HG03439 (cell line): ENCODE results near the gene FAM72D.
"Not testable (repeated sequence)": the region's sequence is repeated elsewhere in the genome, so short reads cannot be mapped to it uniquely, and the experiment has no call there.

Experiments used
- ATAC-seq: cut with Tn5 transposase; IDR thresholded peaks from one replicate; pipeline ENCODE4 v1.9.1; 2021; ENCODE audit warnings: mild to moderate bottlenecking, moderate library complexity; ENCODE audit not compliant: unreplicated experiment

Gene FAM72D

DNA sequence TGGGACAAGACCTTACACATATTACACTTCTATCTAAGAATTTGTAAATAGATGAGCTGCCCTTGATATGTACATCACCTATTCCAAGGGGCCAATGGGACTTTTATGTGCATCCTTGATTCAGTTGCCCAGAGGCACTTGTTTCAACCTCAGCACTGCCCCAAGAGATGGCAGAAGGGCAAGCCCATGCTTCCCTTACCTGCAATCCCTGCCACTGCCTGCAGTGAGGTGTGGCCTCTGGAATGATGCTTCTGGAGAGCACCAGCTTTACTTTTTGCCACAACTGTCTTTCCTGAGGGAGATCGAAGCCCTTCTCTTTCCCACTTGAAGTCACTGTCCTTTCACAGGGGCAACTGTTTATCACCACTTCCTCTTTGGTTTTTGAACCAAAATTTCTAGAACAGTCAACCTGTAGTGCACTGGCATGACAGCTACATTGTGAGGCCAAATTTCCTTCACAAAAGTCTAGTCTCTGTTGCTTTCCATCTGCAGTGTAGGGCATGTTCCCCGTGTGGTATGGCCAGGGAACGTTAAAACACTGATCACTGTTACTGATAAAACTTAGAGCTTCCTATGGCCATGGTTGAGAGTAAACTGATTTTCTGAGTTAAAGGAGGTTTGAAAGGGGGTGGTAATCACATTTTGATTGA lies 48.6 kb downstream of the FAM72D start:
- ATAC-seq = not testable (repeated sequence)

DNA sequence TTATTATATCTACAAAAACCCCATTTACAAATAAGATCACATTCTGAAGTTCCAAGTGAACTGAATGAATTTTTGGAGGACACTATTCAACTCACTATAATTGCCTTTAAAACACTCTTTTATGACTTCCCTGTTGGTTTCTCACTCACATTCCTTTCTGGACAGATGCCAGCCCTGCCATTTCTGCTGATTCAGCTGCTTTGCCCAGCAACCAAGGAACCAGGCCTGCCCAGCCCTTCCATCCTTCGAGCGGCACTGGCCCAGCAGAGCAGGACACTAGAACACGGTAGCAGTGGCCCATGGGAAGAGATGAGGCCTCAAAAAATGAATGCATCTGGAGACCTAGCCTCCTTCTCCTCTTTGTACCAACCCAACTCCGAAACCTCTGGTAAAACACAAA lies 50.5 kb downstream of the FAM72D start:
- ATAC-seq = not testable (repeated sequence)

DNA sequence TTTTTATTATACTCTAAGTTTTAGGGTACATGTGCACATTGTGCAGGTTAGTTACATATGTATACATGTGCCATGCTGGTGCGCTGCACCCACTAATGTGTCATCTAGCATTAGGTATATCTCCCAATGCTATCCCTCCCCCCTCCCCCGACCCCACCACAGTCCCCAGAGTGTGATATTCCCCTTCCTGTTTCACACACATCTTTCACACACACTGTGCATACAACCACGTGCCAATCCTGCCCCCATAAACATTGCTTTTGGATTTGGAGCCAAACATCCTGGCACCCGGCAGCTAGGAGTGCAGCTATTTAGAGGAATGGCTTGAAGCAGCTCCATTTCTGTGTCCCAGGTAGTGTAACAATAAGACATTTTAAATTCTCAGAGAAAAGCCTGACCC lies 51.4 kb downstream of the FAM72D start:
- ATAC-seq = not testable (repeated sequence)

- ATAC-seq = not testable (repeated sequence)
These were observed 59.6 kb downstream of the FAM72D start for GRCh38 chr1:145155421-145155820.

- not testable (repeated sequence) for ATAC-seq
These were observed 60.1 kb downstream of the FAM72D start for GRCh38 chr1:145155873-145156272.

DNA sequence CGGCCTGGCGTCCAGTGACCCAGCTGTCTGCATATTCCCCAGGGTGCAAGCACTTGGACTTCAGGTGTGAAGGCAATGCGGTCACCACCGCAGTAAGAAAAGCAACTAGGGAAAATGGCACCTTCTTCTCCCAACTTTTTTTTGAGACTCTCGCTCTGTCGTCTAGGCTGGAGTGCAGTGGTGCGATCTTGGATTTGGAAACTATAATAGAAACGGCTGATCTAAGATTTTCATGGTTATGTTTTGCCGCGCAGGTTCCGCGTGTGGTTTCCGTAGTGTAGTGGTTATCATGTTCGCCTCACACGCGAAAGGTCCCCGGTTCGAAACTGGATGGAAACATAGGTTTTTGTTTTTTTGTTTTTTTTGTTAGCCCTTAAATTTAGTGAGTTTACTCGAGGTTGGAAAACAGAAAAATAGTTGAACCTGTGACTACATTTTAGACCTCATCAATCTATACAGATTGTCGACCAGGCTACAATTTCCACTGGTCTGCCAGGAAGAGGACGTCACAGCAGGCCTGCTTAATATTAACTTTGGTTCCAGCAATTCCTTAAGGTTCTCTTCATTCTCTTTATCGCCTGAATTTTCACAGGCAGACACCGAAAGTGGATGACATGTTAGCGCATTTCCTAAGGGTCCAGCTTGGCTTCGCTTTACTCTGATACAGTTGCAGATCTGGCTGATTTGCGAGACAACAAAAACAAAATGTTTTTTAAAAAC lies 61.3 kb downstream of the FAM72D start:
- peak; percentile 47 for ATAC-seq

GRCh38 chr1:145157715-145158114 lies 61.9 kb downstream of the FAM72D start:
- not testable (repeated sequence) for ATAC-seq

DNA sequence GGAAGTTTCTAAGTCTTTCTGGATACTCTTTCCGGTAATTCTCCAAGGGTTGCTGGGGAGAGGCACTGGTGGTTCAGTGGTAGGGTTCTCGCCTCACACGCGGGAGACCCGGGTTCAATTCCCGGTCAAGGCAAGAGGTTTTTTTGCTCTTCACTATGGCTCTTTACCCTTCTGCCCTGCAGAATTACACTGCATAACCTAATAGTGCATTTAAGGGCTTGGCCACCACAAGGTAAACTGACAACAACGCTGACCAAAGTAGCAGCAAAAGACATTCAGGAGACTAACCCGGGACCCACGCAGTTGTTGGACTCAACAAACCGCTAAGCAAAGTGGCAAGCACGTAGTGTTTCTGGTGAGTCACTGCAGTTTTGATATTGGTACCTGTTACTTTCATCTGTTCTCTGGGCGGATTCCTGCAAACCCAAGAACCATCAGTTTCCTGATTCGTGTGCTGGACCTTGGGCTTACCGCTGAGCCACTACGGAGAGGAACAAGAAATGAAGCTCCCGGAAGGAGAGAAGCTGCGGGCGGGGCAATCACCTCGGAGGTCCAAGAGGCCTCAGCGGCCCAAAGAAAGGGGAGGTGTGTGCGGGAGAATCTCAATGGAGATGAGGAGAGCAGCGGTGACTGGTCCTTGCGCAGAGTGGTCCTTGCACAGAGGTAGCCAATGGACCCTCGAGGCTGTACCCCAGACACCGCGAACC lies 65.4 kb downstream of the FAM72D start:
- peak; percentile 45 for ATAC-seq
